D721Med (cell line): ENCODE results near the gene GLMN.

Source experiments
- DNase-seq: peaks from one replicate; pipeline ENCODE4 v3.0.0; 2011; ENCODE audit warnings: low spot score; ENCODE audit not compliant: insufficient read length
- FAIRE-seq: peaks from 2 replicates; lab custom pipeline; 2011; peaks lifted over from hg19 to GRCh38; lab: Jason Lieb, UNC
- CTCF ChIP-seq: IDR thresholded peaks from 2 replicates; pipeline ENCODE4 v1.5.1; 2012; ENCODE audit warnings: mild to moderate bottlenecking, control low read depth; ENCODE audit not compliant: insufficient read depth; ENCODE audit errors: missing control alignments

GLMN gene

GRCh38 chr1:92219028-92219427 is 79.8 kb downstream of the GLMN start:
- no peak for TF ChIP-seq CTCF
- no peak for DNase-seq
- no peak for FAIRE-seq

- no peak for DNase-seq
- FAIRE-seq, result no peak
- TF ChIP-seq CTCF, result no peak
Measured at GRCh38 chr1:92218559-92218958, 80.2 kb downstream of the GLMN start.

GRCh38 chr1:92217721-92218120 is 81.1 kb downstream of the GLMN start, which contains the start of gene C1orf146:
C1orf146 (plus strand) TSS chr1:92217915; CDS start chr1:92231421, 13,506 bp downstream.
- DNase-seq, result no peak
- FAIRE-seq, result no peak
- no peak for TF ChIP-seq CTCF

GRCh38 chr1:92211166-92211565 is 87.6 kb downstream of the GLMN start:
- TF ChIP-seq CTCF, result no peak
- DNase-seq, result no peak
- FAIRE-seq, result no peak

- TF ChIP-seq CTCF, result no peak
- FAIRE-seq (no peak), DNase-seq (no peak)
Measured at GRCh38 chr1:92210701-92211100, 88.1 kb downstream of the GLMN start.

- TF ChIP-seq CTCF, result no peak
- no peak for FAIRE-seq
- DNase-seq, result no peak
Measured at GRCh38 chr1:92203105-92203504, 95.7 kb downstream of the GLMN start.

- TF ChIP-seq CTCF, result no peak
- FAIRE-seq, result no peak
- DNase-seq, result no peak
Measured at GRCh38 chr1:92201973-92202372, 96.8 kb downstream of the GLMN start.
